HL-60/S4 treated with phorbol 12-myristate 13-acetate at 8.2 ng/mL for 4 days and 3 days (cell line): ENCODE measurements around the gene FAU.
"Not testable (repeated sequence)": the region's sequence is repeated elsewhere in the genome, so short reads cannot be mapped to it uniquely, and the experiment has no call there.

Source experiments
- in situ Hi-C: fragments of 300-500 bp; cut with MboI; formaldehyde crosslinking; loops from 2 replicates; pipeline ENCODE4 v1.15.0; 2022; ENCODE audit warnings: low sequenced_read_pairs

The FAU gene

GRCh38 chr11:65124480-65125196, 2.7 kb upstream of the FAU start:
- in situ Hi-C loops = no loop called here

DNA sequence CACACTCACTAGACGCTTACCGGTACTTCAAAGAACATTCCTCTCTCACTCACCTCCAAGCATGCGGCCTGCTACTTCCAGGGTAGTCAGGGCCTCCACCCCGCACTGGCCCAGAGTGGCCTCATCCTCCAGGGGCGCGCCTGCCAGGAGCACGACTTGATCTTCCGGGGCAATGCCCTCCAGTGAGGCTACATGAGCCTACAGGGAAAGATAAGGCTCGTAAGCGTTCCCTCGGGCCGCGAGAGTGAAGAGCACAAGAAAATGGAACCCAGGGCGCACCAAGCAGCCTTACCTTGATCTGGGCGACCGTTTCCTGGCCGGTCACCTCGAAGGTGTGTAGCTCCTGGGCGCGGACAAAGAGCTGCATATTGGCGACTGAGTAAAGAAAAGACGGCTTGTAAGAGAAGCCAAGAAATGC, 478 bp downstream of the FAU start:
- in situ Hi-C loops = no loop called here

DNA sequence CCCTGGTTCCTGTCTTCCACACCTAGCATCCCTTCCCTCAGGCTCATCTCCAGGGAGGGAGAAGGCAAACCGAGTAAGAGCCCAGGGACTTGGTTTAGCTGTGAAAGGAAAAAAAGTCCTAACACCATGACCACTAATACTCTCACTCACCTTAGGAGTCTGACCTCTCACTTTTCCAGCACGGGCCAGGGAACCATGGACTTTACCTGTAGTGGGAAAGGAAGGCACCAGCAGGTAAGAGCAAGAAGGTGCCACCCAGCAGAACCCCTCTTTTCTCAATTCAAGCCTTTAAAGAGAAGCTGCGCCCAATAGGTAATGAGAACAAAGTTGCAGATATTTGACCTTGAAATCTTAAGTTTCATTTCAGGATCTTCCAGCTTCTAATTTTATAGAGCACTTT, 1.1 kb downstream of the FAU start:
- in situ Hi-C loops = no loop called here

- in situ Hi-C loops = no loop called here
Measured at GRCh38 chr11:65119670-65119995, 2.3 kb downstream of the FAU start.

DNA sequence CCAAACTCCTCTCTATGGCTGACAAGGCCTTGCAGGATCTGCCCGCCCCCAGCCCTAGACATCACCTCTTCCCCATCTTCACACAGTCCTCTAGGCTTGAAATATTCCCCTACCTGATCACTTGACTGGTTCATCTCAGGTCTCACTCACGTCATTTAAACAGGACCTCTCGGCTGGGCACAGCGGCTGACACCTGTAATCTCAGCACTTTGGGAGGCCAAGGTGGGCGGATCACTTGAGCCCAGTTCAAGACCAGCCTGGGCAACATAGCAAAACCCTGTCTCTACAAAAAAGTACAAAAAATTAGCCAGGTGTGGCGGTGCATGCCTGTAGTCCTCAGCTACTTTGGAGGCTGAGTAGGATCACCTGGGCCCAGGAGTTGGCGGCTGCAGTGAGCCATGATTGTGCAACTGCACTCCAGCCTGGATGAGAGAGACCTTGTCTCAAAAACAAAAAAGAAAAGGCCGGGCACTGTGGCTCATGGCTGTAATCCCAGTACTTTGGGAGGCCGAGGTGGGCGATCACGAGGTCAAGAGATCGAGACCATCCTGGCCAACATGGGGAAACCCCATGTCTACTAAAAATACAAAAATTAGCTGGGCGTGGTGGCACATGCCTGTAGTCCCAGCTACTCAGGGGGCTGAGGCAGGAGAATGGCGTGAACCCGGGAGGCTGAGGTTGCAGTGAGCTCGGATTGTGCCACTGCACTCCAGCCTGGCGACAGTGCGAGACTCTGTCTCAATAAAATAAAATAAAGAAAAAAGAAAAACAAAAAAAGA, 2.9 kb downstream of the FAU start:
- in situ Hi-C loops = not testable (repeated sequence)

DNA sequence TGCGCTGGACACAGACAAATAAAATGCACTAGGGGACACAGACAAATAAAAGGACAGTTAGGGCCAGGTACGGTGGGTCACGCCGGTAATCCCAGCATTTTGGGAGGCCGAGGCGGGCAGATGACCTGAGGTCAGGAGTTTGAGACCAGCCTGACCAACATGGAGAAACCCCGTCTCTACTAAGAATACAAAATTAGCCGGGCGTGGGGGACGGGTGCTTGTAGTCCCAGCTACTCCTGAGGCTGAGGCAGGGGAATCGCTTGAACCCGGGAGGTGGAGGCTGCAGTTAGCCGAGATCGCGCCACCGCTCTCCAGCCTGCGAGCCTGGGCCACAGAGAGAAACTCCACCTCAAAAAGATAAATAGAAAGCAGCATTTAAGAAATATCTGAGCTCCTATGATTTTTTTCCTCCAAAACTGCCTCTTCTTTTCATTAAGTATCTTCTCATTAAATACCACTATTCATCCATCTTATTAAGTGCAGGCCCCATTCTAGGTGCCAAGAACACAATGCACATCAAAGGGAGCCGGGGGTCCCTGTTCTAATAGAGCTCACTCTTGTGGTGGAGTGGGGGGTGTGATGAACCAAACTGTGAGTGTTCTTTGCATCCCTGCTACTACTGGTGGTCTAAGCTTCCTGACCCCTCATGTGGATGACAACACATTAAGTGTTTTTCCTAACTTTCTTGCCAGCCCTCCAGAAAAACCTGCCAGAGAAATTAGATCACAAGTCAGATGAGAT, 3.7 kb downstream of the FAU start:
- in situ Hi-C loops = no loop called here

DNA sequence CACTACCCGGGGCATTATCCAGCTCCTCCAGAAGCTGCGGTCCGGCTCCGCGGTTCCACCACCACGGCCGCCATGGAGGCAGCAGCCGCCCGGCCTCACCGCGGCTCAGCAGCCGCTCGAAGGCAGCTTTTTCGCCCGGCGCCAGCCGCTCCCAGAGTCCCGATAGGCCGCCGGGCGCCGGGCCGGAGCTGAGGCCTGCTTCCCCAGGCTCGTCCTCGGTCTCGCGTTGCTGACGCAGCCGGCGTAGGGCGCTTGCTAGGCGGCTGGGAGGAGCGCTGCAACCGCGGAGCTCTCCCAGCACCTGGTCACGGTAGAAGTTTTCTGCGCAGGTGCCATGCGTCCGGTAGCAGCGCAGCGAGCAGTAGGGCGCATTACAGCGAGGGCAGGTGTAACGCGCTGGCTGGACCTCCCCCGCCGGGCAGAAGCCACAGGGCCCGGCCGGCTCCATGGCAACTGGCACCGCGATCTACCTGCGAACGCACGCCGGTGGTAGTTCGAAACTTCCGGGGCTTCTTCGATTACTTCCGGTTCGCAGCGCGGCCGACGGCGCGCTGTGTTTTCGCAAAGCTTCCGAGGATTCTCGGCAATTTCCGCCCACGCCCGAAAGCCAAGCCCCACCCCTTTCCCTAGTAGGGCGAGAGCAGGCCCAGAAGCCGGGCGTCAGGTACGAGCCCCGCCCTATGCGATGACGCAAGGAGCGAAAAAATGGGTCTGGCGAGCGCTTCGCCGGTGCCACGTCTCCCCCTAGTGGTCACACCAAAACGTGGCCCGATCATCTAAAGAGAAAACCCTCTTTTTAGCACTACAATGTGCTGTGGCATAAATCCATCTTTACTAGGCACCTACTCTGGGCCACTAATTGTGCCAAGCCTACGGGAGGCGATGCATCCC, 4.5 kb downstream of the FAU start, which contains the start of gene ZNHIT2:
Gene ZNHIT2, minus strand, starts transcription at position 496 of the 891 bp plus-strand sequence. Its CDS starts 48 bp downstream, at position 448.
- in situ Hi-C loops = no loop called here

DNA sequence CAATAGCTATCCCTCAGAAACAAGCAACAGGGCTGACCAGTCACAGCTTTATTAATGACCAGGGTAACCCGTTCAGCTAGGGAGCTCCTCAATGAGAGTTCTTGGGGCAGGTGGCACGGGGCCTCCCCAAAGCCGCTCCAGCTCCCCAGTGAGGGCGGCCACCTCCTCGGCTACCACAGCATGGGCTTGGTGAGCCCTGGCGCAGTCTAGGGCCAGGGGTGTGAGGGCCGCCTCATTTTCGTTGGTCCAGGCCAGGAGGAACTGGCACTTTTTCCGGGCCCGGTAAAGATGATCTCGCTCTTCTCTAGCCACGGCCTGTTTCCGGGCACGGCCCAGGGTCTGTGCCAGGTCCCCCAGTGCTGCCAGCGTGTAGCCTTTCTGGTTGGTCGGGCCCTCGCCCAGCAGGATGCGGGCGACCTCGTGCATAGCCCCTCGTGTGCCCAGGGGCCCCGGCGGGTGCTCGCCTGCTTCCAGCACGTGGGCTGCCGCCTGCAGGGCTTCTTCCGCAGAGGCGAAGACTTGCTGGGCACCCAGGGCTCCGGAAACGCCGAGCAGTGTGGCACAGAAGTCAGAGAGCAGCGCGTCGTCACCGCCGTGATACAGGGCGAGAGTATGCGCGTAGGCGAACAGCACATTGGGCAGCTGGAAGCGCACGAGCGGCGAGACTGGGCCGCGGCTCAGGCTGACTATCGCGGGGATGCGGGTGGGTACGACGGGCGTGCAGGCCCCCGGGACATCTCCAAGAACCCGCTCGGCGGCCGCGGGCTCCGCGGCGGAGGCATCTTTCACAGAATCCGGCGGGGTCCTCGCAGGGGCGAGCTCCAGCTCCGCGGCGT, 5.3 kb downstream of the FAU start:
- in situ Hi-C loops = no loop called here

DNA sequence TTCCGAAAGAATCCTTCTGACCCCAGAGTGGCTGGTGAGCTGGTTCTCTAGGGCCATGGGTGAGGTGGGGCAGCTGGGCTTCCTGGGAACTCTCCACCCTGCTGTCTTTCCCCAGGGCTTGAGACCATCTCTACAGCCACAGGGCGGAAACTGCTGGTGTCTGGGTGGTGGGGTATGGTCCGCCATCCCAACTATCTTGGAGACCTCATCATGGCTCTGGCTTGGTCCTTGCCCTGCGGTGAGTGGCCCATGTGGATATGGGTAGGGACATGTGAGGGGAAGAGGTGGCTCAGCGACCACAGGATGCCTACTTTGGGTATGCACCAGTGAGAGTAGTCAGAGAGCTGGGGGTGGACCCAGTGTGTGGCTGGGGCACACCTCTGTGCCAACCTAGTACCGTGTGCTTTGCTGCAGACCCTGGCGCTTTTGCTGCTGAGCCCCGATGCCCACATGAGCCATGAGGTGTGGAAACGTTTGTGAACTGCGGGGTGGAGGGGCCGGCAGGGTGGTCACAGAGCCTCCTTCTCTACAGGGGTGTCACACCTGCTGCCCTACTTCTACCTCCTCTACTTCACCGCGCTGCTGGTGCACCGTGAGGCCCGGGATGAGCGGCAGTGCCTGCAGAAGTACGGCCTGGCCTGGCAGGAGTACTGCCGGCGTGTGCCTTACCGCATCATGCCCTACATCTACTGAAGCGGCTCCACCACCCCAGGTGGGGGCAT, 6.4 kb downstream of the FAU start:
- in situ Hi-C loops = no loop called here

DNA sequence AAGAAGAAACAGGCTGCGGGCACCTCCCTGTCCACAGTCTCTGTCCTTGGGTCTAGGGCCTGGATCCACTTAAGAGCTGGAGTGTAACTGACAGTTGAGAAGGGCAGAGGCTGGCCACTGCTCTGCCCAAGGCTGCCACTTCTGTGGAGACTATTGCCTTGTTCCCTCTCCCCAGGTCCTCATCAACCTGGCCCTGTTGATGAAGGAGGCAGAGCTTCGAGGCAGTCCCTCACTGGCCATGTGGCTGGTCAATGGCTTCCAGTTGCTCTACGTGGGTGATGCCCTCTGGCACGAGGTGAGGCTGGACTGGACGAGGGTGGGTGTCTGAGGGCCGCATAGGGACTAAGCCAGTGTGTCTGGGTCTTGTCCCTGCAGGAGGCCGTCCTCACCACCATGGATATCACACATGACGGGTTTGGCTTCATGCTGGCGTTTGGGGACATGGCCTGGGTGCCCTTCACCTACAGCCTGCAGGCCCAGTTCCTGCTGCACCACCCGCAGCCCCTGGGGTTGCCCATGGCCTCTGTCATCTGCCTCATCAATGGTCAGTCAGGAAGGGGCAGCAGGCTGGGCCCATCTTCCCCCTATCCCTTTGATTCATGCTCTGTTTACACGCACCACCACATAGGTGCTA, 7.3 kb downstream of the FAU start:
- in situ Hi-C loops = no loop called here

DNA sequence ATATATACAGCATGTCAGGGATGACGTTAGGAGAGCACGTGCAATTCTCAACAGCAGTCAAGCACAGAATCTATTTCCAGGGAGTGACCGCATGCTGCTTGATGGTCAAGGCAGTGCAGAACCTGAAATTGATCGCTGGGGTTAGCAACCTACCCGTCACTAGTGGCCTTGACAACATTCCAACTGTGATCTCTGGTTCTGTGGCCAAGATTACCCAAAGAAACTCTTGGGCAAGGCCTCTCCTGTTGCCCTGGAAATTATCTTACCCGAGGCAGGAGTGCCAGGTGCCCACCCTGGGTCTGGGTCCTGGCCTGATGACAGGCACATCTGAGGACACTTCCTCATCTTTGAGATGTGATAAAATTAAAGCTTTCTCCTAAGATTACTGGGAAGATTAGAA, 8.1 kb downstream of the FAU start:
- in situ Hi-C loops = no loop called here

GRCh38 chr11:65113361-65113756, 8.6 kb downstream of the FAU start:
- in situ Hi-C loops = no loop called here

GRCh38 chr11:65112546-65113360, 9.2 kb downstream of the FAU start:
- in situ Hi-C loops = no loop called here

DNA sequence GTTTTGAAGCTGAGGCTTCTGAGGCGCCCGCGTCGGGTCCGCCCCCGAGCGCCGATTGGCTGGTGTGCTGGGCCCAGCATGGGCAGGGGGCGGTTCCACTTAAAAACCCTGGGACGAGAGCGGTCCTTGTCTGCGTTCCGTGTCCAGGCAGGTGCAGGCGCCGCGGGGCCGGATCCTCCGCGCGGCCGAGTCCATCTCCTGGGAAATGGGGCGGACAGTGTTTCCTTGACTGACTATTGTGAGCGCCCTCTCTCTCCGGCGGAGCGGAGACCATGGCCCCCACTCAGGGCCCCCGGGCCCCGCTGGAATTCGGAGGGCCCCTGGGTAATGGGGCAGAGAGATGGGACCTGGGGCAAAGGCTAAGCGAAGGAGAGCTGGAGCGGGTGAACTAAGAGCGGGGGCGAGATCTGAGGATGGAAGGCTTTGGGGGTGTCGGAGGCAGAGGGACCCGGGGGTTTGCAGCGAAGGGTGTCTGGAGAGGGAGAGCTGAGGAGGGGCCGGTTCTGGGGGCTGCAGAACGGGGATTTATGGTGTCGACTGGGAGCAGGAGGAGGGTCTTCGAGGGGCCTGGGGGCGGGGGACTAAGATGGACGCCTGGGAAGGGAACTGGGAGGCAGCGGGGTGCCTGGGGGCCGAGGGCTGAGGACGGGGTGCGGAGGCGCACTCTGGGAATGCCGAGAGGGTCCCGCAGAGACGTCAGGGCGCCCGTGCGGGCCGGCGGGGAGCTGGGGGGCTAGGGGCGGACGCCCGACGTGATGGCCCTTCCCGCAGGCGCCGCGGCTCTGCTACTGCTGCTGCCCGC, 10.0 kb downstream of the FAU start, which contains the start of gene TM7SF2:
Gene TM7SF2, plus strand, starts transcription at position 129 of the 802 bp plus-strand sequence. Its CDS starts 144 bp downstream, at position 273.
- in situ Hi-C loops = no loop called here

GRCh38 chr11:65111159-65111743, 10.7 kb downstream of the FAU start:
- in situ Hi-C loops = no loop called here

DNA sequence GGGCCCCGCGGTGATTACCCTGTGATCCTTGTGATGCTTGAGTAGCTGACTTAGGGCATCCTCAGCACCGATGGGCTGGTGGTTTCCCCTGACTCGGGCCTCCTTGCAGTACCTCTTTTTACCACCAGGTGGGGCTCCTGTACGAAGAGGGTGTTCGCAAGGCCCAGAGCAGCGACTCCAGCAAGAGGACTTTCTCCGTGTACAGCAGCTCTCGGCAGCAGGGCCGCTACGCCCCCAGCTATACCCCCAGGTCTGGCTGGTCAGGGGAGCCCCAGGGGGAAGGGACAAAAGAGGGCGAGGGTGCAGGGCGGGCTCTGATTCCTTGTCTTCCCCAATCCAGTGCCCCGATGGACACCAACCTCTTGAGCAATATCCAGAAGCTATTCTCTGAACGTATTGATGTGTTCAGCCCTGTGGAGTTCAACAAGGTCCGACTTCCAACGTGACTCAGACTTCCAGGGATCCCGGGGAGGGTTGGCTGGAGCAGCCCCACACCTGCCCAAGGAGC, 11.5 kb downstream of the FAU start:
- in situ Hi-C loops = no loop called here
